HepG2 (cell line): ENCODE results near the gene SNRNP27. TPM values are rescaled to one million over a fixed set of nuclear protein-coding genes. Genes with fewer than 3 reads are reported as not detected.

Experiments used
- ATF6 ChIP-seq: sonication (generic); formaldehyde crosslinking; conservative IDR thresholded peaks from 2 replicates; pipeline ENCODE4 v1.4.0; 2020; ENCODE audit warnings: missing genetic modification reagents
- CENPT ChIP-seq: sonication (generic); formaldehyde crosslinking; IDR thresholded peaks from 2 replicates; pipeline ENCODE4 v1.8.0; 2022; ENCODE audit warnings: low read depth, mild to moderate bottlenecking, moderate library complexity, missing genetic modification reagents
- DBP ChIP-seq: sonication (generic); formaldehyde crosslinking; IDR thresholded peaks from 2 replicates; pipeline ENCODE4 v1.4.0; 2020; ENCODE audit warnings: missing genetic modification reagents; ENCODE audit errors: not compliant biosample characterization
- ELF3 ChIP-seq: IDR thresholded peaks from 2 replicates; pipeline ENCODE4 v1.6.1; 2016; ENCODE audit warnings: missing genetic modification reagents, missing compliant biosample characterization
- KLF6 ChIP-seq: IDR thresholded peaks from 2 replicates; pipeline ENCODE4 v1.8.0; 2016; ENCODE audit warnings: missing biosample characterization, missing genetic modification reagents
- NFIC ChIP-seq: IDR thresholded peaks from 2 replicates; pipeline ENCODE4 v1.6.1; 2012; ENCODE audit warnings: mild to moderate bottlenecking, low read length, inconsistent platforms
- NFKBIZ ChIP-seq: IDR thresholded peaks from 2 replicates; pipeline ENCODE4 v1.6.1; 2018; ENCODE audit warnings: missing genetic modification reagents, missing compliant biosample characterization
- NR2F2 ChIP-seq: IDR thresholded peaks from 2 replicates; pipeline ENCODE4 v1.6.1; 2012; ENCODE audit warnings: low read depth, inconsistent platforms, borderline replicate concordance
- PHF5A ChIP-seq: IDR thresholded peaks from one replicate; pipeline ENCODE4 v1.6.1; 2018; ENCODE audit warnings: low read depth, missing genetic modification reagents; ENCODE audit not compliant: unreplicated experiment
- RBFOX2 ChIP-seq: fragments of 200-400 bp; formaldehyde crosslinking; IDR thresholded peaks from 2 replicates; pipeline ENCODE4 v1.6.1; 2017; ENCODE audit warnings: low read depth, mild to moderate bottlenecking, low read length
- TGIF2 ChIP-seq: IDR thresholded peaks from 2 replicates; pipeline ENCODE4 v1.6.1; 2016; ENCODE audit warnings: control low read depth, missing compliant biosample characterization
- ZBTB38 ChIP-seq: sonication (generic); formaldehyde crosslinking; IDR thresholded peaks from 2 replicates; pipeline ENCODE4 v1.5.1; 2020; ENCODE audit warnings: mild to moderate bottlenecking, missing genetic modification reagents
- ZKSCAN5 ChIP-seq: sonication (generic); formaldehyde crosslinking; IDR thresholded peaks from 2 replicates; pipeline ENCODE4 v1.5.1; 2020; ENCODE audit warnings: mild to moderate bottlenecking, missing genetic modification reagents
- polyA plus RNA-seq, 8 experiments: library from polyadenylated mRNA; depleted of rRNA in 3 of 8; stranded (reverse) in 7 of 8; unstranded in 1 of 8; fragments of >200 nt; fragmentation: Illumina TruSeq in 4 of 8; extraction: Trizol in 4 of 8; gene quantifications; 2 replicates each; pipeline versions ENCODE4 v1.2.1 to v1.2.3, GENCODE V29; 2011 to 2016; ENCODE audit warnings: low read depth in 4 of 8, missing spikeins in 1 of 8, mixed read lengths in 1 of 8; ENCODE audit not compliant: insufficient read depth in 1 of 8
- total RNA-seq, 5 experiments: library from RNA; depleted of rRNA; stranded (reverse); fragments of >200 nt; fragmentation: Illumina TruSeq; extraction: Trizol; gene quantifications; 2 replicates each; pipeline ENCODE4 v1.2.3, GENCODE V29; 2016; ENCODE audit warnings: low read depth in 1 of 5
- TF ChIP-seq, protein P1 (sequence below): sonication (generic); formaldehyde crosslinking; IDR thresholded peaks from 2 replicates; pipeline ENCODE4 v1.9.0; 2021; ENCODE audit warnings: mild to moderate bottlenecking, missing genetic modification reagents

Gene SNRNP27
- total and polyA plus RNA-seq, 2 of the 13 experiments (the other 11 are each of a cell fraction or from before 2014, with no cell fraction given): 49.8 to 54.6 TPM

DNA sequence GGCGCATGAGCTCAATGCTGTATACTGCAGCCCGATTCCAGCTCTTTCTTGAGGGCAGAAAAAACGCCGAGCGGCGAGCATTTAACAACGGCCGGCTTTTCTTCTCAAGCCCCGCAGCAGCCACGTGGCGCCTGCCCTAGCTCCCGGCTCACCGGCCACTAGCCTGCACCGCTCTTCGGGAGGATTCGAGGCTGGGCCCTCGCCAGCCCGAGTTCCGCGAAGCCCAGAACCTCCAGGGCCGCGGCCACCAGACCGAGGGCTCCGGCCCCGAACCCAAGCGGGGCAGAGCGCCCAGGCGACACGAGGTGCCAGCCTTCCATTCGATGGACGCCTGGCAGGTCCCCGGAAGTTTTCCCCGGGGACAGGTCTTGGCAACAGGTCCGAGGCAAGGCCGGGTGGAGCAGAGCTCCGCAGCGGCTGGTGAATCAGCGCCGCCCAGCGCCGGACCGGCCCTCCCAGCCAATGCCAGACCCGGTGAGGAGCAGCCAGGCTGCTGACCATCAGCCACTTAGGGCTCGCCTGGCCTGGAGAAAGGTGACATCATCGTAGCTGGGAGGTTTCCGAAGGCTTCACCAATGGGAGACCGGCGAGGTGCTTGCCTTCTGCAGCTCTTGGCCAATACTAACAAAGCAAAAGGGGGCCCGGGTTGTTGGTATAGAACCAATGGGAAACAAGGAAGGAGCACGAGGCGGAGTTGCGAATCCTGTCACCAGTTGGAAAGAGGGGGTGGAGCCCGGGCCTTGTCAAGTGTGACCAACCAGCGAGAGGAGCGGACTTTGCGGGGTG lies 20.6 kb downstream of the SNRNP27 start (continued):
- TF ChIP-seq RBFOX2: peak; percentile 98
- TF ChIP-seq, protein P1, sequence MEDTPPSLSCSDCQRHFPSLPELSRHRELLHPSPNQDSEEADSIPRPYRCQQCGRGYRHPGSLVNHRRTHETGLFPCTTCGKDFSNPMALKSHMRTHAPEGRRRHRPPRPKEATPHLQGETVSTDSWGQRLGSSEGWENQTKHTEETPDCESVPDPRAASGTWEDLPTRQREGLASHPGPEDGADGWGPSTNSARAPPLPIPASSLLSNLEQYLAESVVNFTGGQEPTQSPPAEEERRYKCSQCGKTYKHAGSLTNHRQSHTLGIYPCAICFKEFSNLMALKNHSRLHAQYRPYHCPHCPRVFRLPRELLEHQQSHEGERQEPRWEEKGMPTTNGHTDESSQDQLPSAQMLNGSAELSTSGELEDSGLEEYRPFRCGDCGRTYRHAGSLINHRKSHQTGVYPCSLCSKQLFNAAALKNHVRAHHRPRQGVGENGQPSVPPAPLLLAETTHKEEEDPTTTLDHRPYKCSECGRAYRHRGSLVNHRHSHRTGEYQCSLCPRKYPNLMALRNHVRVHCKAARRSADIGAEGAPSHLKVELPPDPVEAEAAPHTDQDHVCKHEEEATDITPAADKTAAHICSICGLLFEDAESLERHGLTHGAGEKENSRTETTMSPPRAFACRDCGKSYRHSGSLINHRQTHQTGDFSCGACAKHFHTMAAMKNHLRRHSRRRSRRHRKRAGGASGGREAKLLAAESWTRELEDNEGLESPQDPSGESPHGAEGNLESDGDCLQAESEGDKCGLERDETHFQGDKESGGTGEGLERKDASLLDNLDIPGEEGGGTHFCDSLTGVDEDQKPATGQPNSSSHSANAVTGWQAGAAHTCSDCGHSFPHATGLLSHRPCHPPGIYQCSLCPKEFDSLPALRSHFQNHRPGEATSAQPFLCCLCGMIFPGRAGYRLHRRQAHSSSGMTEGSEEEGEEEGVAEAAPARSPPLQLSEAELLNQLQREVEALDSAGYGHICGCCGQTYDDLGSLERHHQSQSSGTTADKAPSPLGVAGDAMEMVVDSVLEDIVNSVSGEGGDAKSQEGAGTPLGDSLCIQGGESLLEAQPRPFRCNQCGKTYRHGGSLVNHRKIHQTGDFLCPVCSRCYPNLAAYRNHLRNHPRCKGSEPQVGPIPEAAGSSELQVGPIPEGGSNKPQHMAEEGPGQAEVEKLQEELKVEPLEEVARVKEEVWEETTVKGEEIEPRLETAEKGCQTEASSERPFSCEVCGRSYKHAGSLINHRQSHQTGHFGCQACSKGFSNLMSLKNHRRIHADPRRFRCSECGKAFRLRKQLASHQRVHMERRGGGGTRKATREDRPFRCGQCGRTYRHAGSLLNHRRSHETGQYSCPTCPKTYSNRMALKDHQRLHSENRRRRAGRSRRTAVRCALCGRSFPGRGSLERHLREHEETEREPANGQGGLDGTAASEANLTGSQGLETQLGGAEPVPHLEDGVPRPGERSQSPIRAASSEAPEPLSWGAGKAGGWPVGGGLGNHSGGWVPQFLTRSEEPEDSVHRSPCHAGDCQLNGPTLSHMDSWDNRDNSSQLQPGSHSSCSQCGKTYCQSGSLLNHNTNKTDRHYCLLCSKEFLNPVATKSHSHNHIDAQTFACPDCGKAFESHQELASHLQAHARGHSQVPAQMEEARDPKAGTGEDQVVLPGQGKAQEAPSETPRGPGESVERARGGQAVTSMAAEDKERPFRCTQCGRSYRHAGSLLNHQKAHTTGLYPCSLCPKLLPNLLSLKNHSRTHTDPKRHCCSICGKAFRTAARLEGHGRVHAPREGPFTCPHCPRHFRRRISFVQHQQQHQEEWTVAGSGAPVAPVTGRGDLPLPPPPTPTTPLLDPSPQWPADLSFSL (CRISPR knock-in tag): no peak
- TF ChIP-seq NR2F2: peak; percentile 53; the same call in 1 of the 2 replicates
- peak; percentile 75; the same call in 1 of the 2 replicates for TF ChIP-seq ZKSCAN5 (CRISPR knock-in tag)
- peak; percentile 97 for TF ChIP-seq KLF6 (CRISPR knock-in tag)
- peak; percentile 85 for TF ChIP-seq PHF5A
- TF ChIP-seq NFIC: no peak
- peak; percentile 88; the same call in 1 of the 2 replicates for TF ChIP-seq ELF3 (CRISPR knock-in tag)
- TF ChIP-seq DBP (CRISPR knock-in tag): peak; percentile 48
- no peak for TF ChIP-seq ATF6 (CRISPR knock-in tag)
- TF ChIP-seq CENPT: peak; percentile 93; the same call in 1 of the 2 replicates
- TF ChIP-seq NFKBIZ (CRISPR knock-in tag): no peak; the same call in 1 of the 2 replicates
- peak; percentile 84 for TF ChIP-seq ZBTB38 (CRISPR knock-in tag)
- TF ChIP-seq TGIF2 (CRISPR knock-in tag): peak; percentile 88; the same call in 1 of the 2 replicates
